Placental epithelial cell (primary cell): ENCODE measurements around the gene OR1D5. TPM values are rescaled to one million over a fixed set of nuclear protein-coding genes. Genes with fewer than 3 reads are reported as not detected.

ENCODE experiments used
- total RNA-seq: library from RNA; depleted of rRNA; stranded (reverse); fragments of >200 nt; gene quantifications from 2 replicates; pipeline ENCODE4 v1.2.3, GENCODE V29; 2012

Gene OR1D5, protein sequence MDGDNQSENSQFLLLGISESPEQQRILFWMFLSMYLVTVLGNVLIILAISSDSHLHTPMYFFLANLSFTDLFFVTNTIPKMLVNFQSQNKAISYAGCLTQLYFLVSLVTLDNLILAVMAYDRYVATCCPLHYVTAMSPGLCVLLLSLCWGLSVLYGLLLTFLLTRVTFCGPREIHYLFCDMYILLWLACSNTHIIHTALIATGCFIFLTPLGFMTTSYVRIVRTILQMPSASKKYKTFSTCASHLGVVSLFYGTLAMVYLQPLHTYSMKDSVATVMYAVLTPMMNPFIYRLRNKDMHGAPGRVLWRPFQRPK
- not detected in 2 replicates for total RNA-seq

GRCh38 chr17:3063507-3063906, at the start of gene OR1D5:
Gene OR1D5 (minus strand): TSS chr17:3063607. CDS start chr17:3063607, 0 bp downstream.

GRCh38 chr17:3104322-3104721, 40.9 kb upstream of the OR1D5 start, which contains the start of gene OR1D2:
Gene OR1D2 (minus strand): TSS chr17:3104422. CDS start chr17:3092996, 11,426 bp downstream.

Other genes with a start within 250 kb of the OR1D5 start
- gene OR1D2, start 40.8 kb upstream of the OR1D5 start, total RNA-seq: not detected in 2 replicates
- gene OR1G1, start 63.9 kb upstream of the OR1D5 start, total RNA-seq: not detected in 2 replicates
- not detected in 2 replicates for gene OR1A2, start 133.9 kb upstream of the OR1D5 start, total RNA-seq
- not detected in 2 replicates for gene OR1A1, start 144.1 kb upstream of the OR1D5 start, total RNA-seq
- not detected in 2 replicates for gene OR3A1, start 234.8 kb upstream of the OR1D5 start, total RNA-seq